Kidney capillary endothelial cell (primary cell): ENCODE measurements around the gene AIPL1.

ENCODE experiments used
- DNase-seq: peaks from one replicate; pipeline ENCODE4 v3.0.0-alpha.2; 2018; ENCODE audit warnings: low spot score

Gene AIPL1

GRCh38 chr17:6413065-6413464 is 21.9 kb downstream of the AIPL1 start:
- peak; percentile 65 for DNase-seq

DNA sequence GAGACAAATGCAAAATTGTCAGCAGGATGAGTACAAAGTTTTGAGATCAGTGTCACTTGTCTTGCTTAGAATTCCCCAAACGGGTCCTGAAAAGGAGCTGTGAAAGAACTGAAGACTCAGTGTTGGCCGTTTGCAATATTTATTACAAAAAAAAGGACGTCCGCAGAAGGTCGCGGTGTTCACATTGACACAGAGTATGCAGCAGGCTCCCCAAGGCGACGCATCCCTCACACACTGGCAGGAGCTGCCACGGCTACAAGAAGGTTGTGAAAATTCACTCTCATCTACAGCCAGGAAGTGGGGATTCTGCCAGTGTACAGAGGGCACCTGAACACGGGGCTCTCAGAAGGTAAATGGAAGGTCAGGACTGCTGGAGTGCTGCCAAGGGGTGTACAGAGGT is 26.2 kb downstream of the AIPL1 start:
- DNase-seq, result no peak

DNA sequence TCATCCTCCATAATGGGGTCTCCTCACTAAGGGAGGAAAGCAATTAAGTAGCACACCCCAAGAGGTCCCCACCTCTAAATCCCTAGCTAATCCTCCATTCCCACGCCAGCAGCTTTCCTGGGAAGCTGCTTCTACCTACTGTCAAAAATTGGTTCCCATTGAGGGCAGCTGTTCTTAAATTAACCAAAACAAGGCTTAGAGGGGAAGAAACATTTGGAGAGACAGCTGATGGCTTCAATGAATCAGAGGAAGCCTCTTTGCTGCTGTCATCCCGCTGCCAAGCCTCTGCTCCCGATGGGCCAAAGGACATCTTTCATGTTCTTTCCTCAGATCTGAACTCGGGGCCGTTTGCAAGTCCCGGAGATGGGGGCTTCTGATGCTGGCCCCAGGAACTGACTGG is 26.6 kb downstream of the AIPL1 start:
- no peak for DNase-seq

DNA sequence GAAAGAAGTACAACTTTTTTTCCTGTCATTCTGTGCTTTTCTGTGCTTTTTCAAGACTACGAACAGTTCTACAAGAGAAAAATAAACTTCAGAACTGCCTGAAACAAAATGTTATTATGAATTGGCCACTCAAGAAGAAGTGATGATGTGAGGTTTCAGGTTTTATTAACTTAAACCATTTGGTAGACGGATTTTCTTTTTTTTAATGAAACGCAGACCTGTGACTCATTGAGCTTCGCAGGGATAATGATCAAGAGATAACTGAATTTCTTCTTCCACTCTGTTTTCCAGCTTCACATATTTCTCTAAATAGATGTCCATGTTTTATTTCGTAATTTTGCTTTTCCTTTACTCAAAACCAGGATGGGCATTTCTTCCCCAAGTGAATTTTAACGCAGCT is 32.7 kb downstream of the AIPL1 start:
- DNase-seq, result no peak

DNA sequence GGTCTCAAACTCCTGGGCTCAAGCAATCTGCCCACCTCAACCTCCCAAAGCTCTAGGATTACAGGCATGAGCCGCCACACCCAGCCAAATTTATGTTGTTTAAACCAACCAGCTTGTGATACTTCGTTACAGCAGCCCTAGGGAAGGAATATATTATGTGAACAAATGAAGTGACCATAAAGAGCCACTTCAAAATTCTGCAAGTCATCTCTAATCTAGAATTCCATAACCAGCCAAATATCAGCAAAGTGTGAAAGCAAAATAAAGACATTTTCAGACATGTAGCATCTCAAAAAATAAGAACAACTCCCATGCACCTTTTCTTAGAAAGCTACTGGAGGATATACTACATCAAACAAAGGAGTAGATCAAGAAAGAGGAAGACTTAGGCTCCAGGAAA is 36.0 kb downstream of the AIPL1 start:
- no peak for DNase-seq

- DNase-seq, result no peak
These were observed 40.8 kb downstream of the AIPL1 start for GRCh38 chr17:6394055-6394606.

- no peak for DNase-seq
These were observed 41.5 kb downstream of the AIPL1 start for GRCh38 chr17:6393351-6393952.

DNA sequence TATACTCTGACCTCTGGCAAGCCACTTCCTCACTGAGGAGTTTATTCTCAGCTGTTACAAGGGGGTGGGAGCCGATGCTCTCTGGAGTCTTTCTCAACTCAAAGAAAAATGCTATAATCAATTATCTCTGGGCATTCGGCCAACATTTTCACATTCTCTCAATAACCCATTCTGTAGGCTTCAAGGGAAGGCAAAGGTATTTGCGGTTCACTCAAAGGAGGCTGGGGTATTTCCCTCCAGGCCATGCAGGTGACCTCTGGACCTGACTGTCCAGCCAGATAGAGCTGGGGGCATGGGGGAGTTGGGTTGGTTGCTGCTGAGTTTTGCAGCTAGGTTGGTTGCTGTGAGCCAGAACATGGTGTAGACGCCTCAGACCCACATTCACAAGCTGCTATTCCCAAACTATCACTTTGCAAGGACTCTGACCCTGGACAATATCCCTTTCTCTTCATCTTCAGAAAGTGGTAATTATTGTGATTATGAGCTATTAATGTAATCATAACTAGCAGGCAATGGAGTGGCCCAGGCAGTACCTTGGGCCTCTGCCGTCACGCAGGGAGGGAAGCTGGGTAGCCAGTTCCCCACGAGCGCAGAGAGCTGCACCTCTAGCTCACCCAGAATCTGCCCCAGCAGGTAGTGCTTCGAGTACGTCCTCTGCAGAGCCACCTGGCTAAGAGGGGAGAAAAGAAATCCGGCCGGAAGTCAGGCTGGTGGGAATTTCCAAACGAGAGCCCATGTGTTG is 42.1 kb downstream of the AIPL1 start:
- DNase-seq, result no peak

GRCh38 chr17:6388416-6388815 is 46.5 kb downstream of the AIPL1 start:
- DNase-seq, result no peak

DNA sequence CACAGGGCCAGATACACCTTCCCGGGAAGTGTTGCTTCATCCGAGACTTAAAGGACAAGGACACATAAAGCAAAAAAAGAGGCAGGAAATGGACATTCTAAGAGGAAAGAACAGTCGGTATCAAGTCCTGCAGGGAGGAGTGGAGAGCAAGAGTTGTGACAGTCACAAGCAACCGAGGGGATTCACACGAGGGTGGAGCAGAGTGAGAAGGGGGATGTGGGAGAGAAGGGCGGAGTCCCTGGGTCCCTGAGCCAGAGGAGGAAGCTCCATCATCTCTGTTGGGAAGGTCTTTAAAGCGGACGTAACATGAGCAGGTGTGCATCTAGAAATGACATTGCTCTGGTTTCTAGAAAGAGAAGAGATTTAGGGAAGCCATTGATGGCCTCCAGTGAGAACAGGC is 47.1 kb downstream of the AIPL1 start:
- DNase-seq, result no peak

DNA sequence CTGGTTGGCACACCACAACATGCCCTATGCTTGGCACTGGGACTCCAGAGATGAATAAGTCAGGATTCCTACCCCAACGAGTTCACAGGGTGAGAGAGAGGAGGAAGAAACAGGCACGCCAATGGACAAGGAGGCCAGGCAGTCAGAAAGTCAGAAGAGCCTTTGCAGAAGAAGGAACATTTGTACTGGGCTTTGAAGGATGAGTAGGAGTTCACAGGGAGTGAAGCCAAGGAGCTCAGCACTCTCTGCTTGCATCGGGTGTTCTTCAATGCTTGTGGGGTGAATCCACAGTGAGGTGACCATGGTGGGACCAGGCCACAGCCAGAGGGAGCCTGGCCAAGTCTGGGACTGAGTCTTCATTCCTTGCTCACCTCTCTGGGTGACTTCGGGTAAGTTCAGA is 47.5 kb downstream of the AIPL1 start:
- no peak for DNase-seq

DNA sequence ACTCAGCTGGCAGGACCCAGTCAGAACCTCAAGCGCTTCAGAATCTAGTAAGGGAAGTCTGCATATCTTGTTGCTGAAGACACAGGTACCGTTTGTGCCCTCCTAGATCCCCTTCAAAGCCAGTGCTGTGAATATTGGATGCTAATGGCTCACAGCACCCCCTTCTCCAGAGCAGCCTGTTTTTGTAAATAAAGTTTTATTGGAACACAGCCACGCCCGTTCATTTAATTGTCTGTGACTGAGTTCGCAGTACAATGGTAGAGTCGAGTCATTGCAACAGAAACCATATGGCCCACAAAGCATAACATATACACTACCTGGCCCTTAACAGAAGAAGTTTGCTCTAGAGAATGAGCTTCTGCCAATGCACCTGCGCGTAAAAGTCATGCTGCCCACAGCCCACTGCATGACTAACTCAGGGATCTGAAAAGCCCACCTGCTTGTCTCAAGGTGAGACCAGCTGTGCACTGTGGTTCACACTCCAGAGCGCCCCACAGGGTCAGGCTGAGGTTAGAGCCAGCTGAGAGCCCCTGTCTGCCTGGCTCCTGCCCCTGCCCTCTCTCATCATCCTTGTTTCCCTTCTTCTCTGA is 48.8 kb downstream of the AIPL1 start:
- no peak for DNase-seq

DNA sequence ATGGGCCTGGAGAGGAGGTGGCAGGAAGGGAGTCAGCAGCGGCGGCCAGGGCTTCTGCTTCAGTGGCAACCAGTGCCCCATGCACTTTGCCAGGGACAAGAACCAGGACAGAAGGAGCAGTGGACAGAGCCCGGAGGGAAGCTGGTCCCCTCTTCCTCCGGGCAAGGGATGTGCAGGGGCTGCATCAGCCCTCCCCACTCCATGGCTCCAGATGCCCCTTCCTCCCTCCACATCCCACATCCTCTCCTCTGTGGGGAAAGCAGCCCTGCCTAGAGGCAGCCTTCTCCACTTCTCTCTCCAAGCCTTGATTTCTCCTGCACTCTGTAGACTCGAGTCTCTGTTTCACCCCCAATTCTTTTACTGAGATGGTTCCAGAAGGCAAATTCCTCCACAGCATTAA is 50.4 kb downstream of the AIPL1 start:
- DNase-seq, result no peak

DNA sequence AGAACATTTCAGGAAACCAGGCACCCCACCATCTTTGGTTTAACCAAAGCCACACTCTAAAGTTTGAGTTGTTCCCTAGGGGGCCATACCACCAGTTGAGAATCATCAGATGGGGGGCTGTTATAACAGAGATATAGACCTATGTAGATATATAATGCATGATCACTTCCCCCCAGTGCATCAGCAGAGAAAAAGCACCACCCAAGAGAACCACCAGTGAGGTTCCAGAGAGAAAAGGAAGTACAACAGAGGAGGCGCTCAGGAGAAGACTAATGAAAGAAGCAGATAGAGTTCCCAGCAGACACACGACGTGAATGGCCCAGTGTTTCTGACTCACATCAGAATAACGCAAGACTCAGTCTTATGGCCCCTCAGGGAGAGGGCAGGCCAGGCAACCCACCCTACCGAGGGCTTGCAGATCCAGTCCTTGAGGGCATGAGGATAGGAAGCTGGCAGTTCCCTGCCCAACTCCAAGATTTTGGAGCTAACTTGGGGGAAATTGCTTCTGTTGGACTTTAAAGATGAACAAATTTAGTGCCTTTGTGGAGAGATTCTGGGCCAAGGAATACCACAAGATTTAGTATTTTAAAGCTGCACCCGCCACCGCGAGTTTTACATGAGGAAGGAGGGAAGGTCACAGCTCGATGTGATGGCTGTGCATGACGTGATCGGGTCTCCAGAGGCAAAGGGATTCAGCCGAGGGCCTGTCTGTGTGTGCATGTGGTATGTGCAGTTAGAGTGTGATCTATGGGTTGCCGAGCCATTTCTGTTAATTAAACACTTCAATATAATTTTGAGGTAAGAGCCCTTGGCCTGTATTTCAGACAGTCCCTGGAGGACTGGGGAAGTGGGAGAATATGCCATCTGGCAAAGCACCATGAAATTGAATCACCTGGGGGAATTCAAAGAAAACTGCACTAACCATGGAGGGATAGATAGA is 53.1 kb downstream of the AIPL1 start:
- DNase-seq, result no peak

- DNase-seq, result no peak
These were observed 53.9 kb downstream of the AIPL1 start for GRCh38 chr17:6380915-6381438.

GRCh38 chr17:6377906-6378305 is 57.0 kb downstream of the AIPL1 start:
- no peak for DNase-seq

DNA sequence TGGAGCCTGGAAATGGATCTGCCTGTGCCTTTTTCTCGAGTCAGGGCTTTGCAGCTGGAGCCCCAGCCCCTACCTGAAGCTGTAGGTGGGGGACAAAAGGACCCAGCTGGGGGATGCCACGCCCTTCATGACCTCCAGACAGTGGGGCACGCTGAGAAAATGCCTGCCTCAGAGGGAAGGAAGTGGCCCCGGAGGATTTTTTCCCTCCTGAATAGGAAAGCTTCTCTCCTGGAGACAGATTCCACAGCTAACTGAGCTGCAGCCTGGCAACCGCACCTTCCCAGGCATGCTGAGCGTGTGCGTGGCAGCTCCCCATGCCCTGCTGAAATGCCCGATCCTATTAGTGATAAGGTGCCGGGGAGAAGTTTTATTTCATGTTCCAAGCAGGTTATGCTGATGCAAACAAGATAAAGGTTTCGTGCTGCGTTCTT is 58.0 kb downstream of the AIPL1 start:
- no peak for DNase-seq

- peak; percentile 67 for DNase-seq
These were observed 60.1 kb downstream of the AIPL1 start for GRCh38 chr17:6374761-6375312.

GRCh38 chr17:6374271-6374691 is 60.6 kb downstream of the AIPL1 start:
- DNase-seq, result peak; percentile 2
